HG02759 (cell line): ENCODE measurements around the gene STX11.

ENCODE experiments used
- ATAC-seq: cut with Tn5 transposase; IDR thresholded peaks from one replicate; pipeline ENCODE4 v1.9.1; 2021; ENCODE audit warnings: mild to moderate bottlenecking, moderate library complexity; ENCODE audit not compliant: unreplicated experiment

Gene STX11

GRCh38 chr6:144140867-144141266, 9.4 kb upstream of the STX11 start:
- ATAC-seq = peak; percentile 81

- no peak for ATAC-seq
Observed at GRCh38 chr6:144141470-144141869, 8.8 kb upstream of the STX11 start.

GRCh38 chr6:144143106-144143505, 7.2 kb upstream of the STX11 start:
- ATAC-seq = no peak

- no peak for ATAC-seq
Observed at GRCh38 chr6:144143878-144144277, 6.4 kb upstream of the STX11 start.

GRCh38 chr6:144144996-144145395, 5.3 kb upstream of the STX11 start:
- no peak for ATAC-seq

GRCh38 chr6:144145541-144145940, 4.8 kb upstream of the STX11 start:
- ATAC-seq = no peak

- no peak for ATAC-seq
Observed at GRCh38 chr6:144148886-144149285, 1.4 kb upstream of the STX11 start.

GRCh38 chr6:144149558-144149893, 791 bp upstream of the STX11 start:
- no peak for ATAC-seq

- ATAC-seq = peak; percentile 55
Observed at GRCh38 chr6:144150710-144151657, 667 bp downstream of the STX11 start.

- no peak for ATAC-seq
Observed at GRCh38 chr6:144152334-144152900, 2.1 kb downstream of the STX11 start.

- no peak for ATAC-seq
Observed at GRCh38 chr6:144153260-144153659, 2.9 kb downstream of the STX11 start.

GRCh38 chr6:144153971-144154370, 3.7 kb downstream of the STX11 start:
- no peak for ATAC-seq

GRCh38 chr6:144155529-144155928, 5.2 kb downstream of the STX11 start:
- peak; percentile 61 for ATAC-seq

GRCh38 chr6:144156338-144156737, 6.0 kb downstream of the STX11 start:
- peak; percentile 35 for ATAC-seq

GRCh38 chr6:144156991-144157390, 6.7 kb downstream of the STX11 start:
- no peak for ATAC-seq

- ATAC-seq = no peak
Observed at GRCh38 chr6:144158133-144158532, 7.8 kb downstream of the STX11 start.

- no peak for ATAC-seq
Observed at GRCh38 chr6:144159223-144159622, 8.9 kb downstream of the STX11 start.

GRCh38 chr6:144159742-144160141, 9.4 kb downstream of the STX11 start:
- ATAC-seq = no peak

- ATAC-seq = no peak
Observed at GRCh38 chr6:144160431-144161005, 10.2 kb downstream of the STX11 start.

- no peak for ATAC-seq
Observed at GRCh38 chr6:144161975-144162374, 11.7 kb downstream of the STX11 start.

GRCh38 chr6:144162977-144163376, 12.7 kb downstream of the STX11 start:
- ATAC-seq = peak; percentile 76

- no peak for ATAC-seq
Observed at GRCh38 chr6:144165784-144166183, 15.5 kb downstream of the STX11 start.
